ENCODE data around the gene CCDC6. TPM values are rescaled to one million over a fixed set of nuclear protein-coding genes. Genes with fewer than 3 reads are reported as not detected.

CCDC6 gene
- total RNA-seq, 4 donors from 2014 or later, result 78.5 to 101 (median 92.1) TPM

DNA sequence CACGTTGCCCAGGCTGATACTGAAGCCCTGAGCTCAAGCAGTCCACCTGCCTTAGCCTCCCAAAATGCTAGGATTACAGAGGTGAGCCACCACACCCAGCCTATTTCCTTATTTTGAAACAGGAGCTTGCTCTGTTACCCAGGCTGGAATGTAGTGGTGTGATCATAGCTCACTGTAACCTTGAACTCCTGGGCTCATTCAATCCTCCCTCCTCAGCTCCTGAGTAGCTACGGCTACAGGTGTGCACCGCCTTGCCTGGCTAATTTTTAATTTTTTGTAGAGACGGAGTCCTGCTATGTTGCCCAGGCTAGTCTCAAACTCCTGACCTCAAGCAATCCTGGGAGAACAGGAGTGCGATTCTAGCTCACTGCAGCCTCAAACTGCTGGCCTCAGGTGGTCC lies 164.8 kb downstream of the CCDC6 start:
- 88% methylated on average over 5 of the region's 5 CpGs for WGBS
- TF ChIP-seq EP300 (IDR thresholded peaks at IDR 0.05), result no peak
- no peak for TF ChIP-seq POLR2AphosphoS5 (IDR thresholded peaks at IDR 0.05)
- TF ChIP-seq POLR2A (IDR thresholded peaks at IDR 0.05), result no peak
- TF ChIP-seq, protein P1, sequence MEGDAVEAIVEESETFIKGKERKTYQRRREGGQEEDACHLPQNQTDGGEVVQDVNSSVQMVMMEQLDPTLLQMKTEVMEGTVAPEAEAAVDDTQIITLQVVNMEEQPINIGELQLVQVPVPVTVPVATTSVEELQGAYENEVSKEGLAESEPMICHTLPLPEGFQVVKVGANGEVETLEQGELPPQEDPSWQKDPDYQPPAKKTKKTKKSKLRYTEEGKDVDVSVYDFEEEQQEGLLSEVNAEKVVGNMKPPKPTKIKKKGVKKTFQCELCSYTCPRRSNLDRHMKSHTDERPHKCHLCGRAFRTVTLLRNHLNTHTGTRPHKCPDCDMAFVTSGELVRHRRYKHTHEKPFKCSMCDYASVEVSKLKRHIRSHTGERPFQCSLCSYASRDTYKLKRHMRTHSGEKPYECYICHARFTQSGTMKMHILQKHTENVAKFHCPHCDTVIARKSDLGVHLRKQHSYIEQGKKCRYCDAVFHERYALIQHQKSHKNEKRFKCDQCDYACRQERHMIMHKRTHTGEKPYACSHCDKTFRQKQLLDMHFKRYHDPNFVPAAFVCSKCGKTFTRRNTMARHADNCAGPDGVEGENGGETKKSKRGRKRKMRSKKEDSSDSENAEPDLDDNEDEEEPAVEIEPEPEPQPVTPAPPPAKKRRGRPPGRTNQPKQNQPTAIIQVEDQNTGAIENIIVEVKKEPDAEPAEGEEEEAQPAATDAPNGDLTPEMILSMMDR (IDR thresholded peaks at IDR 0.05), result no peak
- Histone ChIP-seq H3K4me1 (no peaks in the 10 kb centered on the region), H3K27me3 (no peaks in the 10 kb centered on the region), H3K4me3 (no peak overlapping the region), H3K9me3 (no peaks in the 10 kb centered on the region), H3K27ac (no peak overlapping the region), H3K36me3 (no peaks in the 10 kb centered on the region)
- no peak for DNase-seq (ENCODE audit: low spot score in 2 of 2)

DNA sequence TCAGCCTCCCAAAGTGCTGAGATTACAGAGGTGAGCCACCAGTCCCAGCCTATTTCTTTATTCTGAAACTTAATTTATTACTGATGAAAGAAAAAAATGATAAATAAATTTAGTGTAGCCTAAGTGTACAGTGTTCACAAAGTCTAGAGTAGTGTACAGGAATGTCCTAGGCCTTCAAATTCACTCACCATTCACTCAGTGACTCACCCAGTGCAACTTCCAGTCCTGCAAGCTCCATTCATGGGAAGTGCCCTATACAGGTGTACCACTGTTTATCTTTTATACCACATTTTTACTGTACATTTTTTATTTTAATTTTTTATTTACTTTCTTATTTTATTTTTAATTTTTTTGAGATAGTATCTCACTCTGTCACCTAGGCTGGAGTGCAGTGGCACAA lies 165.3 kb downstream of the CCDC6 start:
- no peaks in the 10 kb centered on the region for H3K27me3 ChIP-seq
- no peaks in the 10 kb centered on the region for H3K4me1 ChIP-seq
- no peak overlapping the region for H3K4me3 ChIP-seq
- no peaks in the 10 kb centered on the region for H3K9me3 ChIP-seq
- H3K27ac ChIP-seq, result no peak overlapping the region
- H3K36me3 ChIP-seq, result no peaks in the 10 kb centered on the region
- TF ChIP-seq, protein P1 (IDR thresholded peaks at IDR 0.05), result no peak
- TF ChIP-seq POLR2A (IDR thresholded peaks at IDR 0.05), result no peak
- TF ChIP-seq POLR2AphosphoS5 (IDR thresholded peaks at IDR 0.05), result no peak
- TF ChIP-seq EP300 (IDR thresholded peaks at IDR 0.05), result no peak
- DNase-seq (ENCODE audit: low spot score in 2 of 2), result no peak

Other genes starting within 250 kb of the CCDC6 start
- under 1 TPM in 3 of 4 donors, not detected in 1; 0.25 to 0.81 (median 0.64) TPM for gene SLC16A9, start 196.7 kb downstream of the CCDC6 start, total RNA-seq
- not detected for gene MRLN, start 153.1 kb downstream of the CCDC6 start, total RNA-seq

Measured in suprapubic skin (tissue), 4 donors.